Panc1 (cell line): ENCODE measurements around the gene GFPT2.

ENCODE experiments used
- CTCF ChIP-seq: fragments of 450-650 bp; IDR thresholded peaks from 2 replicates; pipeline ENCODE4 v1.5.1; 2017; ENCODE audit warnings: mild to moderate bottlenecking
- POLR2AphosphoS5 ChIP-seq: IDR thresholded peaks from 2 replicates; pipeline ENCODE4 v1.6.1; 2012; ENCODE audit warnings: mild to moderate bottlenecking, low read depth, low read length, moderate library complexity
- REST ChIP-seq, 2 experiments: IDR thresholded peaks; 2 replicates each; pipeline ENCODE4 v1.6.1; 2011 to 2012; ENCODE audit warnings: low read depth in 2 of 2, control low read depth in 1 of 2, low read length in 1 of 2, mild to moderate bottlenecking in 1 of 2, moderate library complexity in 1 of 2; ENCODE audit not compliant: insufficient read depth in 1 of 2
- SIN3A ChIP-seq: IDR thresholded peaks from 2 replicates; pipeline ENCODE4 v1.6.1; 2012; ENCODE audit warnings: low read depth, mild to moderate bottlenecking, low read length, moderate library complexity, borderline replicate concordance; ENCODE audit not compliant: insufficient read depth
- TCF7L2 ChIP-seq: IDR thresholded peaks from 2 replicates; pipeline ENCODE4 v1.6.1; 2011; ENCODE audit warnings: mild to moderate bottlenecking, low read depth, low read length, inconsistent platforms

DNA sequence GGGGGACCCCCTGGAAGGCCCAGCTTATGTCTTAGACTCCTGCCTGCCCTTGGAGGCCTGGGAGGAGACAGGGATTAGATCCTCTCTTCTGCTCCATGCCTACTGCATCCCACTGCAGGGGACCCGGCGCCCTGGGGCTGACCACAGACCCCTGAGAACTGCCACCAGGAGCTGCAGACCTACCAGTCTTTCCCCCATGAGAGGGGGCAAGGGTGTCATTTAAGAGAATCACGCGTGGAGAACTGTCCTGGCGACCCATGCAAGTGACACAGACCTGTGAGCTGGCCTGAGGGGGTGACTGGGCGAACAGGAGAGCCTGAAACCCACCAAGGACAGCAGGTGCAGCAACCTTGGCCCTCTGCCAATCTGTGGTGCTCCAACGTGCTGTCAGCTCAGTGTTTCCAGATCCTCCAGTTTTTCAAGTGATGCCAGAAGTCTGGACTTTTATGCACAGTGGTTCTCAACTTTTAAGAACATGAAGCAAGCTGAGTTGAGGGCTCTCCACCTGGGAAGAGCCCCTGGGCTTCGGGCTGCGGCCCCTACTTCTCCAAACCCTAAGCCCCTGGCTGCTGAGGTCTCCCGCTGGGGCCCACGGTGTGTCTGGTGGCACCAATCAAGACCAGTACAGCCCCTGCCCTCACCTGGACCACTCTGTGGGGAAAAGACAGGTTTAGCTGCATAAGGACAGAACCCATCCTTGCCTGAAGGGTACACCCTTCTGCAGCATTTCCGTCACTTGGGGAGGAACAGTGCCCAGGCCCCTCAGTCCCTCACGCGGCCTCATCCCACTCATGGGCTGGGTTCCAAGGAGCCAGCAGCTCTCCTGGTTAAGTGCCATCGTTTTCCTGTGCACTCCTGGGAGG lies 18.2 kb downstream of the GFPT2 start:
- TF ChIP-seq CTCF (no peak), TCF7L2 (no peak), REST (IDR thresholded peaks at IDR 0.05; ENCODE audit: insufficient read depth in 1 of 2, low read depth in 2 of 2, low read length in 1 of 2) (no peak), POLR2AphosphoS5 (no peak), SIN3A (no peak)
